ENCODE data around the gene WIPI1.
"Not testable (repeated sequence)": the region's sequence is repeated elsewhere in the genome, so short reads cannot be mapped to it uniquely, and the experiment has no call there.

Gene WIPI1

GRCh38 chr17:68437979-68438822 lies 19.1 kb downstream of the WIPI1 start:
- no peak for FAIRE-seq

DNA sequence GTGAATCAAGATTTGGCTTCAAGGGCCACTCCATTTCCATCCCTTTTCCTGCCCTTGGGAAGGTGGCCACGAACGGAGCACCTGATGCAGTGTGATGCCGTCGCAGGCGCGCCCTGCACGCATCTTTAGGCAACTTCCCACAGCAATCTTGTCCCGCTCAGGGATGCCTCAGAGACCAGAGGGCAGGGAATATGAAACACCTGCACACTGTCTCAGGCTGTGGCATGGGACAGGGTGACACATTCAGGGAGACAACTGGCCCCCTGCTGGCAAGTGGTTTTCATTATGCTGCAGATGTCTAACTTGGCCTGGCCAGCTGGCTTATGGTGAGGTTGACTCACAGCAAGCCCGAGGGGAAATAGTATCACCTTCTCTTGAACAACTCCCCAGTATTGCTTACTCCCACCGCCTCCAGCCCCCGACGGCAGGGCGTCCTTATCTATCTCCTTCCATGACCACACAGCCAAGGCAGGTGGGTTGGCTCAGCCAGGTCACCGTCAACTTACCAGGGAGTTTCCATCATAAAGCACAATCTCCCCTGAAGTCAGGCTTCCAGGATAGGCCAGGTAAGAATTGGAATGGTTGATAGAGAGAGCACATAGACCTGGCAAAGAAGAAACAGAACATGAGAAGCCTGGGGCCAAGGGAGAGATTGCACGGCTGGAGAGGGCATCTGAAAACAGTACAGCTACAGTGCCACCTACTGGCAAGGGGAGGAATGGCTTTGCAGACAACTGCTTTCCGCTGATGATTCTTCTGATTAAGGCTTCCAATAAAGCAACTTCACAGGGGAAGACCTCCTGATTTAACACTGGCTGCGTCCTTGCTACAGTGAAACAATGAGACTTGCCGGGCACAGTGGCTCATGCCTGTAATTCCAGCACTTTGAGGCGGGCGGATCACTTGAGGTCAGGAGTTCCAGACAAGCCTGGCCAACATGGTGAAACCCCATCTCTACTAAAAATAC lies 21.1 kb downstream of the WIPI1 start:
- no peak for FAIRE-seq

DNA sequence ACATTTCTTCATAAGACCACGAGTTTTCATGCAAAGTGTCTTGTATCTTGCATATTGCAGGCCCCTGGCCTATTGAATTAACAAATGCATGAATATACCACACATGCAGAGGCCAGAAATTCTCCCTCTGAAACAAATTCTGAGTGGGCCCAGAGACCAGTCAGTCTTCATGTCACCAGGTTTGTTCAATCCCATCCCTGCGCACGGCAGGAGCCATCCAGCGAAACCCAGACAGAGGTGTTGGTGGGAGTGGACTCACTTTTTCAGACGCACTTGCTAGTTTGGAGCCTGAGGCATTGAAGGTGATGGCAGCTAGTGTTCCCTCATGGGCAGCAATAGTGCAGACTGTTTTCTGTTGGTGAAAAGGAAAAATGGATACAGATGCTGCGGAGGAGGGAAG lies 21.9 kb downstream of the WIPI1 start:
- no peak for FAIRE-seq

GRCh38 chr17:68433911-68434508 lies 23.3 kb downstream of the WIPI1 start:
- no peak for FAIRE-seq

GRCh38 chr17:68433211-68433610 lies 24.1 kb downstream of the WIPI1 start:
- FAIRE-seq, result no peak

DNA sequence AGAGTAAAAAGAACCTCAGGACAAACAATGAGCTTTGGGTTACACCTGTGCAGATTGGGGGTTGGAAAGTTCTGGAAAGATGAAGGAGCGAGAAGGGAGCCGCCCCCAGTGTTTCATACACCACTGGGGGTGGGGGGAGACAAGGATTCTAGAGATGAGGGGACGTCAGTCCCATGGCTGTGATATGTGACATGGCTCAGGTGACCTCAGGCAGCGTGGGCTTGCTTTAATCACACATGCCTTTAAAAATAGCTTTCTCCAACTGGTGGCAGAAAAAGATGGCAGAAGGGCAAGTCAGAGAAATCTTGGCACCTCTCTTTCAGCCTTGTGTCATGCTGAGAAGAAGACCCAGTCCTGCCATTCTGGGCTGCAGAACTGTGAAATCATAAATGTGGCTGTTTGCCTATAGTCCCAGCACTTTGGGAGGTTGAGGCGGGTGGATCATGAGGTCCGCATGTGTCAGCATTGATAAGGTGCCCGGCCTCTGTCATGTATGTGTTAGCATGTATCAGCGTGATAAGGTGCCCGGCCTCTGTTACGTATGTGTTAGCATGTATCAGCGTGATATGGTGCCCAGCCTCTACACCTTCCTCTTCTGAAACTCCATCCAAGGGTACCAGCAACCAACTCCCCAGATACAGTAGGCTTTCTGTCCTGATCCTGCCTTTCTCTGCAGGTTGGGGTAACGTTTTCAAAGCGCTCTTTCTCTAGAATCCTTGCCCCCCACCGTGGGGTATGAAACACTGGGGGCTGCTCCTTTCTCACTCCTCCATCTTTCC lies 25.0 kb downstream of the WIPI1 start:
- FAIRE-seq, result no peak

- no peak for FAIRE-seq
These were observed 25.6 kb downstream of the WIPI1 start for GRCh38 chr17:68431661-68432071.

DNA sequence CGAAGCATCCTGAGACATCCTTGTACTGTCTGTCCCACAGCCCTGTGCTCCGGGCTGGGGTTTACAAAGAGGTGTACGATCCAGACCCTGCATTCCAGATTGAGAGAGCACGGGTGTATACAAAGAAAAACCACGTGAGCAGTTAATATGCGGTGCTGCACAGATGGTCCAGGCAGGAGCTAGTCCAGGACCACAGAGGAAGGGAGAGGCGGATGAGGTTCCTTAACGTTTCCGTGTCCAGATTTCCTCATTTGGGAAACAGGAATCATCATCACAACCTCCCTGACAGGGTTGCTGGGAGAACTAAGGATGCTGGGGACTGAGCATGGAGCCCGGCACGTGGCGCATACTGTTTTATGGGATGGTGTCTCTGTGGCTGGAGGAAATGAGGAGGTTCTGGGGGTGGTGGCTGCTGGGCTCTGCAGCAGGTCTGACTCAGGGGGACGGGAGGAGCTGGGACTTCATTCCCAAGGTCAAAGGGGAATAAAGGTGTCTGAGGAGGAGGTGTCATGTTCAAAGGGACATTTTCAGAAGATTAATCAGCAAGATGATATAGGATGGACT lies 26.2 kb downstream of the WIPI1 start:
- no peak for FAIRE-seq

DNA sequence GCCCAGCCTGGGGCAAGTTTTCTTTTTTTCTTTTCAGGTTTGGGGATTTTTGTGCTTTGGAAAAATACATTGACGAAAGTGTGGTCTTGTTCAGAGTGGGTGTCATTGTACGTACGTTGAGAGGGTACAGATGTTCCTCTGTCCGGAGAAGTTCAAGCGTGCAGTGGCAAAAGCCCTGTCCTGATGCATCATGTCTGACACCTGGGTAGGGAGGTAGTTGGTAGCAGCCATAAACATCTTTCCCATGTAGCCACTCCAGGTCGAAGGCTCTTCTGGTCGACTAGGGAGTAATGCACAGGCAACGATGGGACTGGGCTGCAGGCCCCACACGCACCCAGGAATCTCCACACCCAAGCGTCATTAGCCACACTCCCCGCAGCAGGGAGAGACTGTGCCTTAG lies 27.4 kb downstream of the WIPI1 start:
- no peak for FAIRE-seq

DNA sequence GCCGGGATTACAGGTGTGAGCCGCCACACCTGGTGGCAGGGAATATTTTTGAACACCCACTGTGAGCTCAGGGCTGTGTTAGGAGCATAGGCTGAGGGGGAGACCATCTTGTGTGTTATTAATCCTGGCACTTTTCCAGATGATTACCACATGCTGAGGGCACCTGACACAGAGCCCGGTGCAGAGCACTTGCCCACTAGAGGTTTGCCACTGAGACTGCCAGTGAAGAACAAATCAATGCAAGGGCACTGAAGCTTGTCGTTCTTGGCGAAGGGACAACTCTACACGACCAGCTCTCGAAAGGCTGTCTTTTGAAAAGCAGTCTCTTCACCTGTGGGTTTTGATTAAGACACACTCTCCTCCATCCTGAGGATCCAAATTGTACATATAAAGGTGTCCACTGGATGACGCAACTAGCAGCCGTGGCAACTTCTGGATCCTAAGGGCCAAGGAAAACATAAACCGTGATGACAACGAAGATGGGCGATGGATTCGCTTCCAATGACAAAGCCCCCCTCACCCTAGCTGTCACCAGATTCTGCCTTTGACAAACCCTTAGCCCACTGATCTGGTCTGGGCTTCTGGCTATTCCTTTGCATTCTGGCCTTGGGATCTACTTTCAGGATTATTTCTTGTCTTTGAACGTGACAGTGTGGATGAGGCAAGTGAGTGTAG lies 28.7 kb downstream of the WIPI1 start:
- FAIRE-seq, result no peak

GRCh38 chr17:68427575-68427974 lies 29.7 kb downstream of the WIPI1 start:
- FAIRE-seq, result no peak

- FAIRE-seq, result no peak
These were observed 31.3 kb downstream of the WIPI1 start for GRCh38 chr17:68425979-68426378.

- FAIRE-seq, result no peak
These were observed 32.4 kb downstream of the WIPI1 start for GRCh38 chr17:68424861-68425260.

DNA sequence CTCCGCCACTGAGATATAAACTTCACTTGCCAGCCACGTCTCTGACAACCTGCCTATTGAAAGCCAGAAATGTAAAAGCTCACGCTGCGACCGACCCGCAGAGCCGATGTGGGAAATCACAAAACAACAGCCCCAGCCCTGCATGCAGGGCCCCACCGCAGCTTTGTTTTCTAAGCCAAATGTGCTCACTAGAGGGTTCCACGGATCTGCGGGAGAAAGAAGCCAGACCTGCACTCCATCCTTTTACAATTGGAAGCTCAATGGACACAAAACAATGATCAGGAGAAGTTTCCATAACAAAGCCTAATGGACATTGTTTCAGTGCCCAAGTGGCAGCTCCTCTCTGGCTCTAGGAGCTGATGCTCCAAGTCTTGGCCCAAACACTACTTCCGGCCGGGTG lies 33.1 kb downstream of the WIPI1 start:
- no peak for FAIRE-seq

DNA sequence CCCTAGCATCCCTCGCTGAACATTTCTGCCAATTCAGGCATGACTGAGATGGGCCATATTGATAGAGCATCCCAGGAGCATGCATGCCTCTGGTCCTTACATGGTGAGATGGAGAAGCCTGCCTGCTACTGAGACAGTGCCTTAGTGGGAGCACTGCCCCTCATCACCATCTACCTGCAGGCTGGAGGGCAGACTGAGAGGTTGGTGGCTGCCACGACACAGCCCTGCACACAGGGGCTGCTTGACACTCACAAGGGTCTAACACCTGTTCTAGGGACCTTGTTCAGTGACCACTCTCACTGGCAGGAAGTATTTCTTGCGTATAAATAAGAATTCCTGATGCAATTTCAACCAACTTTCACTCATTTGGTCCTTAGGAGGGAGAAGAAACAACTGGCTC lies 34.0 kb downstream of the WIPI1 start:
- no peak for FAIRE-seq

GRCh38 chr17:68422821-68423220 lies 34.5 kb downstream of the WIPI1 start:
- no peak for FAIRE-seq

DNA sequence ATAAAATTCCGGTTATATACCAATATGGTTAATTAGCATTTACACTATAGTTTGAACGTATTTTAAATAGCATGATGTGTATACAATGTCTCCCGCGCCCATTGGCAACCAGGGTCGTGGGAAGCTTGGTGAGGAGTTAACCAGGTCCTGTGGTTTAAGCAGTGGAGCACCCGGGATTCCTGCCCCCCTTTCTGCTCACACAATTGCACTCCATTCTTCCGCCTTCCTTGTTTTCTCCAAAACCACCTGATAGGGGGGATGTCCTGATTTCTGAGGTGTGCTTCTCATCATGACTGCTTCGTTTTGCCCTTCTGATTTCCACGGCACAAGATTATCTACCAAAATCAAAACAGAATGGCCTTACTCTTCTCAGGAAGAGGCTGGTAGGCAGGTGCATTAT lies 35.8 kb downstream of the WIPI1 start:
- FAIRE-seq, result no peak

DNA sequence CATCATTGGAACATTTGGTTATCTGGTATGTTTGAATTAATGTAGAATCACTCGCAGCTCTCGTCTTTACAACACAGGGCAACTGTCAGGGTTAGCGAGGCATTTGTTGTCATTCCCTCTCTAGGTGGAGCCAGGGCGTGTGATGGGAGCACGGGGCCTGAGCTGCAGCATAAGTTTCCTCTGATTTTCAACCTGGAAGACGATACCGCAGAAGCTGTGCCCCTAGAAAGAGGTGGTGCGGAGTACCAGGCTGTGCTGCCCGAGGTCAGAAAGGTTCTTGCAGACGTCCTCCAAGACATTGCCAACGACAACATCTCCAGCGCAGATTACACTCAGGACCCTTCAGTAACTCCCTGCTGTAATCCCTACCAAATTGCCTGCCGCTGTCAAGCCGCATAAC lies 37.2 kb downstream of the WIPI1 start:
- FAIRE-seq, result no peak

GRCh38 chr17:68418876-68419275 lies 38.4 kb downstream of the WIPI1 start:
- FAIRE-seq, result no peak

DNA sequence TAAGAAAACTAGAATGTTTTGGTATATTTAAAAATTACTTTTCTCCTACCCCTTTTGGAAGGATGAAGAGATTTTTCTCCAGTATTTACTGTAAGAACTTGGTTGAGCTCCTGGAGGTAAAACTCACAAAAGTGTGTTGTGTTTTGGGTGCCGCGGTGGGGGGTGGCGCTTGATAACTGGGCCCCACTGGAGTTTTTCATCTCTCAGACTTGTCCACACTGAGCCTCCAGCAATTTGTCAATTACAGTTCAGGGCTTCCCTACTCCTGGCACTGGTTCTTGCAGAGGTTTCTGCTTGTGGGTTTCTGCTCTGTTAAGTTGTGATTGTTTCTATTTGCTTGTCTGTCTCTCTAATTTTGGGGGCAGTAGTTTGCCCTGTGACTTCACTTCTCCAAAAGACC lies 40.0 kb downstream of the WIPI1 start:
- FAIRE-seq, result no peak

DNA sequence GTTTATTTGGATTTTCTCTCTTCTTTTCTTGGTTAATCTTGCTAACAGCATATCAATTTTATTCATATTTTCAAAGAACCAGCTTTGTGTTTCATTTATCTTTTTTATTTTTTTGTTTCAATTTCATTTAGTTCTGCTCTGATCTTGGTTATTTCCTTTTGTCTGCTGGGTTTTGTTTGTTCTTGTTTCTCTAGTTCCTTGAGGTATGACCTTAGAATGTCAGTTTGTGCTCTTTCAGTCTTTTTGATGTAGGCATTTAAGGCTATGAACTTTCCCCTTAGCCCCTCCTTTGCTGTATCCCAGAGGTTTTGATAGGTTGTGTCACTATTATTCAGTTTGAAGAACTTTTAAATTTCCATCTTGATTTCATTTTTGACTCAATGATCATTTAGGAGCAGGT lies 42.4 kb downstream of the WIPI1 start:
- not testable (repeated sequence) for FAIRE-seq
